Esophagus squamous epithelium (tissue), 4 donors: ENCODE results near the gene POM121L2.

ENCODE experiments used
- POLR2A ChIP-seq, 4 donors: fragments of 450-650 bp; IDR thresholded peaks; one replicate each; pipeline ENCODE4 v1.6.1; 2017; ENCODE audit warnings: antibody characterized with exemption in 4 of 4, mild to moderate bottlenecking in 4 of 4, moderate library complexity in 3 of 4
- TF ChIP-seq, protein P1 (sequence below), 6 experiments: fragments of 450-650 bp in 4 of 6; fragments of 200-600 bp in 2 of 6; sonication (generic) in 2 of 6; IDR thresholded peaks; one replicate each; pipeline ENCODE4 v1.5.1; 2016 to 2019; ENCODE audit warnings: antibody characterized with exemption in 6 of 6, mild to moderate bottlenecking in 4 of 6, moderate library complexity in 4 of 6

DNA sequence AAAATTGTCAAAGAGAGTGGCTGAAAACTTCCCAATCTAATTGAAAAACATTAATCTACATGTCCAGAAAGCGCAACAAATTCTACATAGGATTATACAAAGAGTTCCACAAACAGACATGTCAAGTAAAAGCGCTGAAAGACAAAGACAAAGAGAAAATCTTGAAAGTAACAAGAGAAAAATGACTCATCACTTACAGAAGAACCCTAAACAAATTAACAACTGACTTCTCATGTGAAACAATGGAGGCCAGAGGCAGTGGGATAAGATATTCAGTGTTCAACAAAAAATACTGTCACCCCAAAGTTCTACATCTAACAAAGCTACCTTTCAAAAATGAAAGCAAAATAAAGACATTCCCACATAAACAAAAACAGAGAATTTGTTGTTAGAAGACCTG, 2.0 kb upstream of the POM121L2 start:
- TF ChIP-seq, protein P1, sequence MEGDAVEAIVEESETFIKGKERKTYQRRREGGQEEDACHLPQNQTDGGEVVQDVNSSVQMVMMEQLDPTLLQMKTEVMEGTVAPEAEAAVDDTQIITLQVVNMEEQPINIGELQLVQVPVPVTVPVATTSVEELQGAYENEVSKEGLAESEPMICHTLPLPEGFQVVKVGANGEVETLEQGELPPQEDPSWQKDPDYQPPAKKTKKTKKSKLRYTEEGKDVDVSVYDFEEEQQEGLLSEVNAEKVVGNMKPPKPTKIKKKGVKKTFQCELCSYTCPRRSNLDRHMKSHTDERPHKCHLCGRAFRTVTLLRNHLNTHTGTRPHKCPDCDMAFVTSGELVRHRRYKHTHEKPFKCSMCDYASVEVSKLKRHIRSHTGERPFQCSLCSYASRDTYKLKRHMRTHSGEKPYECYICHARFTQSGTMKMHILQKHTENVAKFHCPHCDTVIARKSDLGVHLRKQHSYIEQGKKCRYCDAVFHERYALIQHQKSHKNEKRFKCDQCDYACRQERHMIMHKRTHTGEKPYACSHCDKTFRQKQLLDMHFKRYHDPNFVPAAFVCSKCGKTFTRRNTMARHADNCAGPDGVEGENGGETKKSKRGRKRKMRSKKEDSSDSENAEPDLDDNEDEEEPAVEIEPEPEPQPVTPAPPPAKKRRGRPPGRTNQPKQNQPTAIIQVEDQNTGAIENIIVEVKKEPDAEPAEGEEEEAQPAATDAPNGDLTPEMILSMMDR (IDR thresholded peaks at IDR 0.05), result no peak
- TF ChIP-seq POLR2A (IDR thresholded peaks at IDR 0.05), result no peak
